Body of pancreas (tissue), 4 donors: ENCODE data around the gene SLC13A4. TPM values are rescaled to one million over a fixed set of nuclear protein-coding genes. Genes with fewer than 3 reads are reported as not detected.

Experiments used
- ATAC-seq: fragments of 150-250 bp; one replicate; pipeline ENCODE4 v1.9.1; 2016
- DNase-seq, 4 donors: peaks; one replicate each; pipeline ENCODE4 v3.0.0-alpha.2; 2019
- H3K27ac ChIP-seq, 4 donors: fragments of 200-600 bp; sonication (generic); 1 replicate in 3 of 4; 2 replicates in 1 of 4; pipeline versions ENCODE4 v1.5.1 to v1.6.1; 2016 to 2019; ENCODE audit warnings: mild to moderate bottlenecking in 1 of 4, mixed read lengths in 1 of 4, moderate library complexity in 1 of 4
- H3K27me3 ChIP-seq, 2 donors: fragments of 200-600 bp; sonication (generic); one replicate each; pipeline ENCODE4 v1.6.0; 2016; ENCODE audit warnings: mild to moderate bottlenecking in 1 of 2
- H3K36me3 ChIP-seq, 2 donors: fragments of 200-600 bp; sonication (generic); replicated peaks in 1 of 2; 2 replicates each; pipeline ENCODE4 v1.5.1; 2016; ENCODE audit warnings: low read depth in 2 of 2; ENCODE audit not compliant: insufficient read depth in 1 of 2
- H3K4me1 ChIP-seq: fragments of 200-600 bp; sonication (generic); one replicate; pipeline ENCODE4 v1.6.0; 2016
- H3K4me3 ChIP-seq, 2 donors: fragments of 200-600 bp; sonication (generic); 1 replicate in 1 of 2; 2 replicates in 1 of 2; pipeline ENCODE4 v1.5.1; 2016 to 2019
- H3K9me3 ChIP-seq, 3 donors: fragments of 200-600 bp; sonication (generic); 1 replicate in 2 of 3; 2 replicates in 1 of 3; pipeline ENCODE4 v1.5.1; 2016
- POLR2A ChIP-seq, 3 donors: fragments of 450-650 bp; IDR thresholded peaks; one replicate each; pipeline ENCODE4 v1.6.1; 2016; ENCODE audit warnings: antibody characterized with exemption in 3 of 3, mild to moderate bottlenecking in 2 of 3
- WGBS, 2 donors: methylation state at CpG; one replicate each; pipeline ENCODE4 v1.1.5; 2017; 5-methylcytosine and 5-hydroxymethylcytosine counted together
- intact Hi-C: fragments of 100-400 bp; cut with DNase I; formaldehyde crosslinking; loops from one replicate; pipeline ENCODE4 v1.15.1; 2023
- total RNA-seq, 2 donors: library from RNA; depleted of rRNA; stranded (reverse); fragments of >200 nt; gene quantifications; one replicate each; pipeline ENCODE4 v1.1.0, GENCODE V29; 2016
- TF ChIP-seq, protein P1 (sequence below), 7 experiments: fragments of 450-650 bp in 4 of 7; fragments of 200-600 bp in 3 of 7; sonication (generic) in 3 of 7; IDR thresholded peaks; one replicate each; pipeline ENCODE4 v1.5.1; 2016 to 2019; ENCODE audit warnings: antibody characterized with exemption in 7 of 7

Gene SLC13A4
- total RNA-seq, 2 donors from 2014 or later = not detected

DNA sequence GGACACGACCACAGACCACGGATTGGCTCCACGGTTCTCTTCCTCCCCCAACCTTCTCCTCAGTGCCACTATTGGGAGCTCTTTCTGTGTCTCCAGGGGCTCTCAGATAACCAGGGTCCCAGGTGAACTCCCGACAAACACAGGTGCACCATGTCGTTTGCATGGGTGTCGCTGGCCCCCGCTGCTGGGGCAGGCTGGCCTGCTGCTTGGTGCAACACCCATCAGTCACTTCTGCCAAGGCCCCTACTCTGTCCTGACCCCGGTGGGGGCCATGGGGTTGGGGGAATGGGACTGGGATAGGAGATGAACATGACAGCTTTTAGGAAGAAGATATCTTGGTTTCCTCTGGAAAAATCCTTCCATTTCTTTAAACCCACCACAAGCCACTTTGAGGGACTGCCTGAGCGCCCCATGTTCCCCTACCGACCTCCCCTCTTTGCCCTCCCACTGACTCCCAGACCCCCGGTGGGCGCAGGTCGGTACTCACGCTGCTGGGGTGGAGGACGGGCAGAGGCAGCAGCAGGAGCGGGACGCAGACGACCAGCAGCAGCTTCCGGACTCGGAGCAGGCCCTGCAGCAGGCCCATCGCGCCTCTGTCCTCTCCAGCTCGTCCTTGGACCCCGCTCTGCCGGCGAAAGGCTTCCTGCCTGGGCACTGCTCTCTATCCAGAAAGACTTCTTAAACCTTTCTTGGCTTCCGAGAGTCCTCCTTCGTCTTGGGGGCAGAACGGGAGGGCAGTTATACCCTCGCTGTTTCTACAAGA, 894 bp downstream of the SLC13A4 start:
- Histone ChIP-seq H3K4me1 (no peaks in the 10 kb centered on the region), H3K27ac (no peak overlapping the region), H3K27me3 (no peaks in the 10 kb centered on the region), H3K9me3 (no peaks in the 10 kb centered on the region), H3K4me3 (no peak overlapping the region), H3K36me3 (no peaks in the 10 kb centered on the region)
- DNase-seq = no peak
- no peak for TF ChIP-seq POLR2A (IDR thresholded peaks at IDR 0.05)
- TF ChIP-seq, protein P1, sequence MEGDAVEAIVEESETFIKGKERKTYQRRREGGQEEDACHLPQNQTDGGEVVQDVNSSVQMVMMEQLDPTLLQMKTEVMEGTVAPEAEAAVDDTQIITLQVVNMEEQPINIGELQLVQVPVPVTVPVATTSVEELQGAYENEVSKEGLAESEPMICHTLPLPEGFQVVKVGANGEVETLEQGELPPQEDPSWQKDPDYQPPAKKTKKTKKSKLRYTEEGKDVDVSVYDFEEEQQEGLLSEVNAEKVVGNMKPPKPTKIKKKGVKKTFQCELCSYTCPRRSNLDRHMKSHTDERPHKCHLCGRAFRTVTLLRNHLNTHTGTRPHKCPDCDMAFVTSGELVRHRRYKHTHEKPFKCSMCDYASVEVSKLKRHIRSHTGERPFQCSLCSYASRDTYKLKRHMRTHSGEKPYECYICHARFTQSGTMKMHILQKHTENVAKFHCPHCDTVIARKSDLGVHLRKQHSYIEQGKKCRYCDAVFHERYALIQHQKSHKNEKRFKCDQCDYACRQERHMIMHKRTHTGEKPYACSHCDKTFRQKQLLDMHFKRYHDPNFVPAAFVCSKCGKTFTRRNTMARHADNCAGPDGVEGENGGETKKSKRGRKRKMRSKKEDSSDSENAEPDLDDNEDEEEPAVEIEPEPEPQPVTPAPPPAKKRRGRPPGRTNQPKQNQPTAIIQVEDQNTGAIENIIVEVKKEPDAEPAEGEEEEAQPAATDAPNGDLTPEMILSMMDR (IDR thresholded peaks at IDR 0.05) = no peak
- 65 to 82% methylated on average over 20 to 30 of the region's 30 CpGs for WGBS, 2 donors
- intact Hi-C loops = no loop called here
- no peak for ATAC-seq

DNA sequence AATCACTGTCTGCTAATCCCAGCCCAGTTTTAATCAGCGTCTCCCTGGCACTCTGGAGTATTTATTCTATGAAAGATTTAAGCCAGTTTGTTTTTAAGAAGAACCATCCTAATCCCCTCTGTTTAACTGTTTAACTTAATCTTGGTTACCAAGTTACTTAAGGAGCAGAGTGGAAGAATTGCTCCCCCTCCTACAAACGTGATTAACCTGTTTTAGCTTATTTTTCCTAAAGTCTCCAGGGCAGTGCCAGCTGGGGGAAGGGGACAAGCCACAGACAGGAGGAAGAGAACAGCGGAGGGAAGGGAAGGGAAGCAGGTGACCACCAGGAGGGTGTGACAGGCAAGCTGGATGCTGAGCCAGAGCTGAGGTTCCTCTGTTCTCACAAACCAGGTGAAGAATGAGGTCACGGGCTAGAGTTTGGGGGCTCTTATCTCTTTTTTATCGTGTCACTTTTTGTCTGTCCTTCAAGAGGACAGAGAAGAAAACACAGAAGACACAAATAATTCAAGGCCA, 1.7 kb downstream of the SLC13A4 start:
- Histone ChIP-seq H3K36me3 (no peaks in the 10 kb centered on the region), H3K4me3 (no peak overlapping the region), H3K27me3 (no peaks in the 10 kb centered on the region), H3K27ac (no peak overlapping the region), H3K9me3 (no peaks in the 10 kb centered on the region), H3K4me1 (no peaks in the 10 kb centered on the region)
- ATAC-seq (no peak), DNase-seq (no peak)
- TF ChIP-seq POLR2A (IDR thresholded peaks at IDR 0.05) = no peak
- TF ChIP-seq, protein P1 (IDR thresholded peaks at IDR 0.05) = no peak
- 31 to 32% methylated on average over 5 of the region's 5 CpGs for WGBS, 2 donors
- intact Hi-C loops = no loop called here

- Histone ChIP-seq H3K4me3 (no peak overlapping the region), H3K9me3 (no peaks in the 10 kb centered on the region), H3K36me3 (no peaks in the 10 kb centered on the region), H3K4me1 (no peaks in the 10 kb centered on the region), H3K27me3 (no peaks in the 10 kb centered on the region), H3K27ac (no peak overlapping the region)
- ATAC-seq (no peak), DNase-seq (no peak)
- no peak for TF ChIP-seq POLR2A (IDR thresholded peaks at IDR 0.05)
- TF ChIP-seq, protein P1 (IDR thresholded peaks at IDR 0.05) = no peak
- intact Hi-C loops = no loop called here
- 77 to 84% methylated on average over 7 of the region's 7 CpGs for WGBS, 2 donors
Observed at GRCh38 chr7:135723411-135723810, 4.6 kb downstream of the SLC13A4 start.

GRCh38 chr7:135721198-135721820, 6.7 kb downstream of the SLC13A4 start:
- H3K4me1 ChIP-seq = no peaks in the 10 kb centered on the region
- no peak overlapping the region for H3K27ac ChIP-seq
- H3K36me3 ChIP-seq = no peaks in the 10 kb centered on the region
- H3K4me3 ChIP-seq = no peak overlapping the region
- intact Hi-C loops = no loop called here
- no peak for TF ChIP-seq POLR2A (IDR thresholded peaks at IDR 0.05)
- TF ChIP-seq, protein P1 (IDR thresholded peaks at IDR 0.05) = no peak
- ATAC-seq = no peak
- no peaks in the 10 kb centered on the region for H3K9me3 ChIP-seq
- 87 to 91% methylated on average over 10 to 21 of the region's 21 CpGs for WGBS, 2 donors
- no peaks in the 10 kb centered on the region for H3K27me3 ChIP-seq
- DNase-seq = no peak
